ENCODE results near the gene RNFT2.

The RNFT2 gene

GRCh38 chr12:116879509-116880212 lies 141.5 kb downstream of the RNFT2 start:
- H3K4me3 ChIP-seq (ENCODE audit: low read depth, low read length), result no peak overlapping the region
- TF ChIP-seq MYC (IDR thresholded peaks at IDR 0.05; ENCODE audit: low read depth, low read length) (no peak), POLR2A (IDR thresholded peaks at IDR 0.05; ENCODE audit: extremely low read depth, insufficient read length) (no peak), CTCF (IDR thresholded peaks at IDR 0.05; ENCODE audit: low read depth, low read length) (no peak), MAX (IDR thresholded peaks at IDR 0.05; ENCODE audit: low read depth, low read length) (no peak)
- no peak for DNase-seq (ENCODE audit: low read depth)

GRCh38 chr12:116880213-116880816 lies 142.2 kb downstream of the RNFT2 start:
- peak; percentile 26 for DNase-seq (ENCODE audit: low read depth)
- TF ChIP-seq CTCF (IDR thresholded peaks at IDR 0.05; ENCODE audit: low read depth, low read length) (no peak), MAX (IDR thresholded peaks at IDR 0.05; ENCODE audit: low read depth, low read length) (no peak), MYC (IDR thresholded peaks at IDR 0.05; ENCODE audit: low read depth, low read length) (no peak), POLR2A (IDR thresholded peaks at IDR 0.05; ENCODE audit: extremely low read depth, insufficient read length) (no peak)
- no peak overlapping the region for H3K4me3 ChIP-seq (ENCODE audit: low read depth, low read length)

GRCh38 chr12:116880817-116881324 lies 142.8 kb downstream of the RNFT2 start:
- no peak overlapping the region for H3K4me3 ChIP-seq (ENCODE audit: low read depth, low read length)
- DNase-seq (ENCODE audit: low read depth), result peak; percentile 44
- TF ChIP-seq CTCF (IDR thresholded peaks at IDR 0.05; ENCODE audit: low read depth, low read length) (no peak), MAX (IDR thresholded peaks at IDR 0.05; ENCODE audit: low read depth, low read length) (no peak), POLR2A (IDR thresholded peaks at IDR 0.05; ENCODE audit: extremely low read depth, insufficient read length) (no peak), MYC (IDR thresholded peaks at IDR 0.05; ENCODE audit: low read depth, low read length) (no peak)

GRCh38 chr12:116881325-116881876 lies 143.3 kb downstream of the RNFT2 start, which contains the start of gene HRK:
TSS of gene HRK (minus strand) at chr12:116881441. CDS start at chr12:116881307, 134 bp downstream.
- no peak for TF ChIP-seq CTCF (IDR thresholded peaks at IDR 0.05; ENCODE audit: low read depth, low read length)
- no peak for TF ChIP-seq MYC (IDR thresholded peaks at IDR 0.05; ENCODE audit: low read depth, low read length)
- TF ChIP-seq MAX (IDR thresholded peaks at IDR 0.05; ENCODE audit: low read depth, low read length), result no peak
- no peak for TF ChIP-seq POLR2A (IDR thresholded peaks at IDR 0.05; ENCODE audit: extremely low read depth, insufficient read length)
- H3K4me3 ChIP-seq (ENCODE audit: low read depth, low read length), result no peak within 1 kb of the TSS
- DNase-seq (ENCODE audit: low read depth), result no peak

GRCh38 chr12:116881877-116882507 lies 143.9 kb downstream of the RNFT2 start:
- no peak for TF ChIP-seq CTCF (IDR thresholded peaks at IDR 0.05; ENCODE audit: low read depth, low read length)
- no peak for TF ChIP-seq MYC (IDR thresholded peaks at IDR 0.05; ENCODE audit: low read depth, low read length)
- TF ChIP-seq POLR2A (IDR thresholded peaks at IDR 0.05; ENCODE audit: extremely low read depth, insufficient read length), result no peak
- no peak for TF ChIP-seq MAX (IDR thresholded peaks at IDR 0.05; ENCODE audit: low read depth, low read length)
- DNase-seq (ENCODE audit: low read depth), result no peak
- H3K4me3 ChIP-seq (ENCODE audit: low read depth, low read length), result no peak overlapping the region
